K562 (cell line): ENCODE data around the gene TSPAN14. TPM values are rescaled to one million over a fixed set of nuclear protein-coding genes. Genes with fewer than 3 reads are reported as not detected.

Experiments used
- CREM ChIP-seq: IDR thresholded peaks from 2 replicates; pipeline ENCODE4 v1.6.1; 2014; ENCODE audit warnings: antibody characterized with exemption, low read depth
- FUS ChIP-seq: fragments of 200-400 bp; formaldehyde crosslinking; optimal IDR thresholded peaks from 2 replicates; pipeline ENCODE3; 2017; ENCODE audit warnings: low read depth, low read length
- HMG20B ChIP-seq: fragments of 250-450 bp; sonication (Bioruptor Pico); IDR thresholded peaks from 2 replicates; pipeline ENCODE4 v1.5.0; 2021; ENCODE audit warnings: mild to moderate bottlenecking
- NBN ChIP-seq: fragments of 450-650 bp; IDR thresholded peaks from 2 replicates; pipeline ENCODE4 v1.6.1; 2016; ENCODE audit warnings: low read depth, mild to moderate bottlenecking
- NR2C1 ChIP-seq, 2 experiments: fragments of 450-650 bp; IDR thresholded peaks; 2 replicates each; pipeline ENCODE4 v1.6.1; 2017; ENCODE audit warnings: mild to moderate bottlenecking in 2 of 2, antibody characterized with exemption in 1 of 2, inconsistent platforms in 1 of 2, missing compliant biosample characterization in 1 of 2, missing genetic modification characterization in 1 of 2
- RB1 ChIP-seq: fragments of 450-650 bp; IDR thresholded peaks from 2 replicates; pipeline ENCODE4 v1.6.1; 2017; ENCODE audit warnings: low read depth, mild to moderate bottlenecking
- RBFOX2 ChIP-seq: fragments of 200-400 bp; formaldehyde crosslinking; IDR thresholded peaks from 2 replicates; pipeline ENCODE4 v1.6.1; 2017; ENCODE audit warnings: low read depth, mild to moderate bottlenecking, low read length, moderate library complexity
- SMARCA4 ChIP-seq: fragments of 450-650 bp; IDR thresholded peaks from 2 replicates; pipeline ENCODE4 v1.6.1; 2016
- ZEB2 ChIP-seq: fragments of 450-650 bp; IDR thresholded peaks from 2 replicates; pipeline ENCODE4 v1.6.1; 2016
- polyA plus RNA-seq, 8 experiments: library from polyadenylated mRNA; depleted of rRNA in 4 of 8; stranded (reverse) in 5 of 8; unstranded in 3 of 8; fragments of >200 nt; fragmentation: Nextera tagmentation in 2 of 8; fragmentation: Illumina TruSeq in 1 of 8; extraction: Ambion mirVana in 2 of 8; extraction: Trizol in 1 of 8; gene quantifications; 2 replicates each; pipeline versions ENCODE4 v1.2.1 to v1.2.3, GENCODE V29; 2011 to 2014; ENCODE audit warnings: inconsistent platforms in 1 of 8, missing spikeins in 1 of 8
- total RNA-seq, 7 experiments: library from RNA; depleted of rRNA in 6 of 7; stranded (reverse); fragments of >200 nt in 6 of 7; fragmentation: Illumina TruSeq in 2 of 7; extraction: Trizol in 2 of 7; gene quantifications; 2 replicates each; pipeline versions ENCODE4 v1.2.1 to v1.2.3, GENCODE V29; 2011 to 2021; ENCODE audit warnings: low replicate concordance in 1 of 7
- TF ChIP-seq, protein P1 (sequence below): fragments of 250-450 bp; sonication (Bioruptor Pico); IDR thresholded peaks from 2 replicates; pipeline ENCODE4 v1.8.0; 2022; ENCODE audit warnings: inconsistent platforms
- TF ChIP-seq, protein P2 (sequence below): fragments of 450-650 bp; IDR thresholded peaks from 2 replicates; pipeline ENCODE4 v1.6.1; 2016; ENCODE audit warnings: mild to moderate bottlenecking, moderate library complexity
- TF ChIP-seq, protein P3 (sequence below), 2 experiments: fragments of 450-650 bp in 1 of 2; sonication (generic) in 1 of 2; formaldehyde crosslinking in 1 of 2; IDR thresholded peaks in 1 of 2; conservative IDR thresholded peaks in 1 of 2; 2 replicates each; pipeline versions ENCODE4 v1.6.1 to v1.8.1; 2016 to 2023; ENCODE audit warnings: mild to moderate bottlenecking in 2 of 2, moderate library complexity in 2 of 2, inconsistent platforms in 1 of 2, missing genetic modification reagents in 1 of 2

Gene TSPAN14
- total and polyA plus RNA-seq, 9 of the 15 experiments (the other 6 are each of a cell fraction or from before 2014, with no cell fraction given): 5.8 to 92.9 (median 23.3) TPM

DNA sequence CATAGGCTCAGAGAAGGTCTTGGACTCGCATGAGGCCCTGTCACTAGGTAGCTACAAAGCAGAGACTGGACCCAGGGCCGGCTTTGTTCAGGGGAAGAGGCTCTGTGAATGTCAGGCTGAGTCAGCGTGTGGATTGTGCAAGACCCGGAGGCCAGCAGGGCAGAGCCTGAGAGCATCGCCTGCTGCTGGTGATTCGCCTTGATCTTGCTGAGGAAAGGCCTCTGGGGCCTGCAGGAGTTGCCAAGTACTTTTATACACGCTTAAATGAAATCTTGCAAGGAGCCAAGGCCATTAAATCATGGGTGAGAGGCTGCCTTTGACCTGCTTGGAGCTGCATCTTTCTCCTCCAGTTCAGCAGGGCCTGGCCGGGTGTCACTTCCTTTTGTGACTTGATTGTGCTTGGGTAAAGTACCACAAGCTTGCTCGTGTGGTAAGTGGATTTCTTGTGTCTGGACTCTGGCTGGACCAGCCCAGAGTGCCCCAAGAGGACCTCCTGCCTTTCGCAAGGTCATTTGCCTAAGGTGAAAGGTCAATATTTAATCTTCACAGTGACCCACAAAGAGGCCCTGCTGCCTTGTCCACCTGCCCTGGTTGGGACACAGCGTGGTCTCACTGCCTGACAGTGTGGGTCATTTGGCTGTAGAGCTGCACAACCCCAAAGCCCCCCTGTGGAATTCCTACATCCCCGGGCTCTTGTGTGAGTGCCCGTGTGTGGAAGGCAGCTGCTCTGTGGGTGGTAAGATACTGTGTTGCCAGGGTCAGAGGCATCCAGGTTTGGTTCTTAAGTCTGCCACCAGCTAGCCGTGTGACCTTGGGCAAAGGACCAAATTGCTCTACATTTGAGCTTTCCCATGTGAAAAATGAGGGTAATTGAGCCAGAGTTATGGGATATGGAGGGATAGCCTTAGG, 45.0 kb downstream of the TSPAN14 start (continued):
- TF ChIP-seq NBN (0 out of 2 replicates have a peak, but pooled peaks have one; percentile 21), FUS (no peak), RB1 (0 out of 2 replicates have a peak, but pooled peaks have one; percentile 8), SMARCA4 (peak; percentile 91), ZEB2 (0 out of 2 replicates have a peak, but pooled peaks have one; percentile 29), HMG20B (CRISPR knock-in tag) (no peak), CREM (peak; percentile 42; the same call in 1 of the 2 replicates), RBFOX2 (peak; percentile 33; the same call in 1 of the 2 replicates), NR2C1 (IDR thresholded peaks at IDR 0.05) (peak; percentile 80), NR2C1 (tag; IDR thresholded peaks at IDR 0.05) (peak; percentile 72)
- TF ChIP-seq, protein P1, sequence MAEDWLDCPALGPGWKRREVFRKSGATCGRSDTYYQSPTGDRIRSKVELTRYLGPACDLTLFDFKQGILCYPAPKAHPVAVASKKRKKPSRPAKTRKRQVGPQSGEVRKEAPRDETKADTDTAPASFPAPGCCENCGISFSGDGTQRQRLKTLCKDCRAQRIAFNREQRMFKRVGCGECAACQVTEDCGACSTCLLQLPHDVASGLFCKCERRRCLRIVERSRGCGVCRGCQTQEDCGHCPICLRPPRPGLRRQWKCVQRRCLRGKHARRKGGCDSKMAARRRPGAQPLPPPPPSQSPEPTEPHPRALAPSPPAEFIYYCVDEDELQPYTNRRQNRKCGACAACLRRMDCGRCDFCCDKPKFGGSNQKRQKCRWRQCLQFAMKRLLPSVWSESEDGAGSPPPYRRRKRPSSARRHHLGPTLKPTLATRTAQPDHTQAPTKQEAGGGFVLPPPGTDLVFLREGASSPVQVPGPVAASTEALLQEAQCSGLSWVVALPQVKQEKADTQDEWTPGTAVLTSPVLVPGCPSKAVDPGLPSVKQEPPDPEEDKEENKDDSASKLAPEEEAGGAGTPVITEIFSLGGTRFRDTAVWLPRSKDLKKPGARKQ (CRISPR knock-in tag): no peak
- TF ChIP-seq, protein P2, sequence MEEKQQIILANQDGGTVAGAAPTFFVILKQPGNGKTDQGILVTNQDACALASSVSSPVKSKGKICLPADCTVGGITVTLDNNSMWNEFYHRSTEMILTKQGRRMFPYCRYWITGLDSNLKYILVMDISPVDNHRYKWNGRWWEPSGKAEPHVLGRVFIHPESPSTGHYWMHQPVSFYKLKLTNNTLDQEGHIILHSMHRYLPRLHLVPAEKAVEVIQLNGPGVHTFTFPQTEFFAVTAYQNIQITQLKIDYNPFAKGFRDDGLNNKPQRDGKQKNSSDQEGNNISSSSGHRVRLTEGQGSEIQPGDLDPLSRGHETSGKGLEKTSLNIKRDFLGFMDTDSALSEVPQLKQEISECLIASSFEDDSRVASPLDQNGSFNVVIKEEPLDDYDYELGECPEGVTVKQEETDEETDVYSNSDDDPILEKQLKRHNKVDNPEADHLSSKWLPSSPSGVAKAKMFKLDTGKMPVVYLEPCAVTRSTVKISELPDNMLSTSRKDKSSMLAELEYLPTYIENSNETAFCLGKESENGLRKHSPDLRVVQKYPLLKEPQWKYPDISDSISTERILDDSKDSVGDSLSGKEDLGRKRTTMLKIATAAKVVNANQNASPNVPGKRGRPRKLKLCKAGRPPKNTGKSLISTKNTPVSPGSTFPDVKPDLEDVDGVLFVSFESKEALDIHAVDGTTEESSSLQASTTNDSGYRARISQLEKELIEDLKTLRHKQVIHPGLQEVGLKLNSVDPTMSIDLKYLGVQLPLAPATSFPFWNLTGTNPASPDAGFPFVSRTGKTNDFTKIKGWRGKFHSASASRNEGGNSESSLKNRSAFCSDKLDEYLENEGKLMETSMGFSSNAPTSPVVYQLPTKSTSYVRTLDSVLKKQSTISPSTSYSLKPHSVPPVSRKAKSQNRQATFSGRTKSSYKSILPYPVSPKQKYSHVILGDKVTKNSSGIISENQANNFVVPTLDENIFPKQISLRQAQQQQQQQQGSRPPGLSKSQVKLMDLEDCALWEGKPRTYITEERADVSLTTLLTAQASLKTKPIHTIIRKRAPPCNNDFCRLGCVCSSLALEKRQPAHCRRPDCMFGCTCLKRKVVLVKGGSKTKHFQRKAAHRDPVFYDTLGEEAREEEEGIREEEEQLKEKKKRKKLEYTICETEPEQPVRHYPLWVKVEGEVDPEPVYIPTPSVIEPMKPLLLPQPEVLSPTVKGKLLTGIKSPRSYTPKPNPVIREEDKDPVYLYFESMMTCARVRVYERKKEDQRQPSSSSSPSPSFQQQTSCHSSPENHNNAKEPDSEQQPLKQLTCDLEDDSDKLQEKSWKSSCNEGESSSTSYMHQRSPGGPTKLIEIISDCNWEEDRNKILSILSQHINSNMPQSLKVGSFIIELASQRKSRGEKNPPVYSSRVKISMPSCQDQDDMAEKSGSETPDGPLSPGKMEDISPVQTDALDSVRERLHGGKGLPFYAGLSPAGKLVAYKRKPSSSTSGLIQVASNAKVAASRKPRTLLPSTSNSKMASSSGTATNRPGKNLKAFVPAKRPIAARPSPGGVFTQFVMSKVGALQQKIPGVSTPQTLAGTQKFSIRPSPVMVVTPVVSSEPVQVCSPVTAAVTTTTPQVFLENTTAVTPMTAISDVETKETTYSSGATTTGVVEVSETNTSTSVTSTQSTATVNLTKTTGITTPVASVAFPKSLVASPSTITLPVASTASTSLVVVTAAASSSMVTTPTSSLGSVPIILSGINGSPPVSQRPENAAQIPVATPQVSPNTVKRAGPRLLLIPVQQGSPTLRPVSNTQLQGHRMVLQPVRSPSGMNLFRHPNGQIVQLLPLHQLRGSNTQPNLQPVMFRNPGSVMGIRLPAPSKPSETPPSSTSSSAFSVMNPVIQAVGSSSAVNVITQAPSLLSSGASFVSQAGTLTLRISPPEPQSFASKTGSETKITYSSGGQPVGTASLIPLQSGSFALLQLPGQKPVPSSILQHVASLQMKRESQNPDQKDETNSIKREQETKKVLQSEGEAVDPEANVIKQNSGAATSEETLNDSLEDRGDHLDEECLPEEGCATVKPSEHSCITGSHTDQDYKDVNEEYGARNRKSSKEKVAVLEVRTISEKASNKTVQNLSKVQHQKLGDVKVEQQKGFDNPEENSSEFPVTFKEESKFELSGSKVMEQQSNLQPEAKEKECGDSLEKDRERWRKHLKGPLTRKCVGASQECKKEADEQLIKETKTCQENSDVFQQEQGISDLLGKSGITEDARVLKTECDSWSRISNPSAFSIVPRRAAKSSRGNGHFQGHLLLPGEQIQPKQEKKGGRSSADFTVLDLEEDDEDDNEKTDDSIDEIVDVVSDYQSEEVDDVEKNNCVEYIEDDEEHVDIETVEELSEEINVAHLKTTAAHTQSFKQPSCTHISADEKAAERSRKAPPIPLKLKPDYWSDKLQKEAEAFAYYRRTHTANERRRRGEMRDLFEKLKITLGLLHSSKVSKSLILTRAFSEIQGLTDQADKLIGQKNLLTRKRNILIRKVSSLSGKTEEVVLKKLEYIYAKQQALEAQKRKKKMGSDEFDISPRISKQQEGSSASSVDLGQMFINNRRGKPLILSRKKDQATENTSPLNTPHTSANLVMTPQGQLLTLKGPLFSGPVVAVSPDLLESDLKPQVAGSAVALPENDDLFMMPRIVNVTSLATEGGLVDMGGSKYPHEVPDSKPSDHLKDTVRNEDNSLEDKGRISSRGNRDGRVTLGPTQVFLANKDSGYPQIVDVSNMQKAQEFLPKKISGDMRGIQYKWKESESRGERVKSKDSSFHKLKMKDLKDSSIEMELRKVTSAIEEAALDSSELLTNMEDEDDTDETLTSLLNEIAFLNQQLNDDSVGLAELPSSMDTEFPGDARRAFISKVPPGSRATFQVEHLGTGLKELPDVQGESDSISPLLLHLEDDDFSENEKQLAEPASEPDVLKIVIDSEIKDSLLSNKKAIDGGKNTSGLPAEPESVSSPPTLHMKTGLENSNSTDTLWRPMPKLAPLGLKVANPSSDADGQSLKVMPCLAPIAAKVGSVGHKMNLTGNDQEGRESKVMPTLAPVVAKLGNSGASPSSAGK: no peak
- TF ChIP-seq, protein P3, sequence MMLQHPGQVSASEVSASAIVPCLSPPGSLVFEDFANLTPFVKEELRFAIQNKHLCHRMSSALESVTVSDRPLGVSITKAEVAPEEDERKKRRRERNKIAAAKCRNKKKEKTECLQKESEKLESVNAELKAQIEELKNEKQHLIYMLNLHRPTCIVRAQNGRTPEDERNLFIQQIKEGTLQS (IDR thresholded peaks at IDR 0.05): peak; percentile 97
- TF ChIP-seq, protein P3 (CRISPR knock-in tag; conservative IDR thresholded peaks at IDR 0.05): peak; percentile 84; the same call in 1 of the 2 replicates
